Stimulated activated effector memory CD8-positive, alpha-beta T cell treated with anti-CD3 and anti-CD28 coated beads, Interleukin-12 subunit alpha, Interleukin-12 subunit beta, amount 100 ng/mL, for 72 hours (primary cell): ENCODE data around the gene RASA3.
"Not testable (repeated sequence)": the region's sequence is repeated elsewhere in the genome, so short reads cannot be mapped to it uniquely, and the experiment has no call there.

Source experiments
- ATAC-seq: fragments of 150-1000 bp; cut with Tn5 transposase; 2 replicates; pipeline ENCODE4 v1.10.0; 2021
- DNase-seq, 2 donors: peaks; one replicate each; pipeline ENCODE4 v3.0.0; 2021 to 2022; ENCODE audit warnings: low spot score in 2 of 2
- H3K27ac Mint-ChIP-seq: one replicate; pipeline ENCODE4 v1.8.0; 2022; ENCODE audit warnings: mild to moderate bottlenecking, mixed read lengths
- H3K36me3 Mint-ChIP-seq: one replicate; pipeline ENCODE4 v1.8.0; 2022; ENCODE audit warnings: mild to moderate bottlenecking, mixed read lengths
- H3K4me1 Mint-ChIP-seq: one replicate; pipeline ENCODE4 v1.8.0; 2022; ENCODE audit warnings: mixed read lengths
- H3K4me3 Mint-ChIP-seq: one replicate; pipeline ENCODE4 v1.8.0; 2022; ENCODE audit warnings: mild to moderate bottlenecking, mixed read lengths
- H3K9me3 Mint-ChIP-seq: one replicate; pipeline ENCODE4 v1.8.0; 2022; ENCODE audit warnings: mixed read lengths

The RASA3 gene, protein sequence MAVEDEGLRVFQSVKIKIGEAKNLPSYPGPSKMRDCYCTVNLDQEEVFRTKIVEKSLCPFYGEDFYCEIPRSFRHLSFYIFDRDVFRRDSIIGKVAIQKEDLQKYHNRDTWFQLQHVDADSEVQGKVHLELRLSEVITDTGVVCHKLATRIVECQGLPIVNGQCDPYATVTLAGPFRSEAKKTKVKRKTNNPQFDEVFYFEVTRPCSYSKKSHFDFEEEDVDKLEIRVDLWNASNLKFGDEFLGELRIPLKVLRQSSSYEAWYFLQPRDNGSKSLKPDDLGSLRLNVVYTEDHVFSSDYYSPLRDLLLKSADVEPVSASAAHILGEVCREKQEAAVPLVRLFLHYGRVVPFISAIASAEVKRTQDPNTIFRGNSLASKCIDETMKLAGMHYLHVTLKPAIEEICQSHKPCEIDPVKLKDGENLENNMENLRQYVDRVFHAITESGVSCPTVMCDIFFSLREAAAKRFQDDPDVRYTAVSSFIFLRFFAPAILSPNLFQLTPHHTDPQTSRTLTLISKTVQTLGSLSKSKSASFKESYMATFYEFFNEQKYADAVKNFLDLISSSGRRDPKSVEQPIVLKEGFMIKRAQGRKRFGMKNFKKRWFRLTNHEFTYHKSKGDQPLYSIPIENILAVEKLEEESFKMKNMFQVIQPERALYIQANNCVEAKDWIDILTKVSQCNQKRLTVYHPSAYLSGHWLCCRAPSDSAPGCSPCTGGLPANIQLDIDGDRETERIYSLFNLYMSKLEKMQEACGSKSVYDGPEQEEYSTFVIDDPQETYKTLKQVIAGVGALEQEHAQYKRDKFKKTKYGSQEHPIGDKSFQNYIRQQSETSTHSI

DNA sequence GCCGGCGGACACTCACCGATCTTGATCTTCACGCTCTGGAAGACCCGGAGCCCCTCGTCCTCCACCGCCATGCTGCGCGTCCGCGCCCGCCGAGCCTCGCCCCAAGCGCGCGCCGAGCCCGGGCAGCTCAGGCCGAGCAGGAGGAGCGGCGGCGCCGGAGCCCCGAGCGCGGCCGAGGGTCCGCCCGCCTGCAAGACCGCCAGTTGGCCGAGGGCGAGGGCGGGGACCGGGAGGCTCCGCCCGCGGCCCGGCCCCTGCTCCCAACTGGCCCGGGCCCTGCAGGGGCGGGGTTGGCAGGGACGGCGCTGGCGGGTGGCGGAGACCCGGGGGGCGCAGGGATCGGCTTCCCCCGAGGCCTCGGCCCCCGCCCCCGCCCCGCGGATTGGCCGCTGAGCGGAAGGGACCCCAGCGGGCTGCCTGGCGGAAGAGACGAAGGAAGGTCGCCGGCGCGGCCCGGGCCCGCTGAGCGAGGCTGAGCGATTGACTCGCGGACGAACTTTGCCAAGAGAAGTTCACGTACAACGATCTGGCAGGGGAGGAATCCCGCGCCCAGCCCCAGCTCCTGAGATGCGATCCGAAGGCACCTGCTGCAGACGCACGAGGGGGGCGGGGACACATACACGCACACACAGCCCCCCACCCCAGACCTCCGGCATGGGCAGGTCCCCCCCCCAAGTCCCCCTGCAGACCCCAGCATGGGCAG is at the start of gene RASA3:
RASA3 (minus strand) TSS at position 205 of the 703 bp plus-strand sequence; CDS start at position 71, 134 bp downstream.
- ATAC-seq (peak; percentile 70), DNase-seq (peak; percentile 61 to 80)
- Mint-ChIP-seq H3K4me1 (peaks cover 45% of the 10 kb centered on the region), H3K27ac (peak within 1 kb of the TSS; percentile 93), H3K36me3 (peaks cover 32% of the 10 kb centered on the region), H3K4me3 (peak within 1 kb of the TSS; percentile 99), H3K9me3 (no peaks in the 10 kb centered on the region)

DNA sequence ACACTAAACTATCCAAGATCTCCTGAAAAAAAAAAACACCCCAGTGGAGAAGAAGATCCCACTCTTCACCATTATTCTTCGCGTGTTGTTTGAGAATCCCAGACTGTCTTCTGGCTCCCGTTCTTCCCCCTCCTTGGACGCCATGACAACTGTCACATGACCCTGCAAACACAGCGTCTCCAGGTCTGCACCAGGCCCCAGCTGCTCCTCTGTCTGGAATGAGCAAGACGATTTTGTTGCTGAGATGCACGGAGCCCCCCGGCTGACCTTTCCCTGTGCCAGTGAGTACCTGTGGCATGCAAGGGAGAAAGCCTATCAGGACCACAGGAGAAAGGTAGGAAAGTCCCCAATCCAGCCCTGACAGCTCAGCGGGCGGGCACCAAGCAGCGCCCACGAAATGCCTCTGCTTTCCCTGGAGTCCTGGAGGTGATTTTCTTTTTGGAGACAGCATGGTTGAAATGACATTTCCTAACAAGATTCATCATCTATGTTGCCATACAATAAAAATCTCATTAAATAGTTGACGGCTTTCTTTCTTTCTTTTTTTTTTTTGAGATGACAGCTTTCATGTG is 46.8 kb upstream of the RASA3 start, which contains the start of gene CFAP97D2:
CFAP97D2 (plus strand) TSS at position 171 of the 572 bp plus-strand sequence; CDS start at position 245, 74 bp downstream.
- Mint-ChIP-seq H3K4me3 (no peak within 1 kb of the TSS), H3K9me3 (no peaks in the 10 kb centered on the region), H3K27ac (peak within 1 kb of the TSS; percentile 71), H3K36me3 (no peaks in the 10 kb centered on the region), H3K4me1 (peaks cover 50% of the 10 kb centered on the region)
- DNase-seq (peak in 1 of 2 donors; percentile 12), ATAC-seq (no peak)

DNA sequence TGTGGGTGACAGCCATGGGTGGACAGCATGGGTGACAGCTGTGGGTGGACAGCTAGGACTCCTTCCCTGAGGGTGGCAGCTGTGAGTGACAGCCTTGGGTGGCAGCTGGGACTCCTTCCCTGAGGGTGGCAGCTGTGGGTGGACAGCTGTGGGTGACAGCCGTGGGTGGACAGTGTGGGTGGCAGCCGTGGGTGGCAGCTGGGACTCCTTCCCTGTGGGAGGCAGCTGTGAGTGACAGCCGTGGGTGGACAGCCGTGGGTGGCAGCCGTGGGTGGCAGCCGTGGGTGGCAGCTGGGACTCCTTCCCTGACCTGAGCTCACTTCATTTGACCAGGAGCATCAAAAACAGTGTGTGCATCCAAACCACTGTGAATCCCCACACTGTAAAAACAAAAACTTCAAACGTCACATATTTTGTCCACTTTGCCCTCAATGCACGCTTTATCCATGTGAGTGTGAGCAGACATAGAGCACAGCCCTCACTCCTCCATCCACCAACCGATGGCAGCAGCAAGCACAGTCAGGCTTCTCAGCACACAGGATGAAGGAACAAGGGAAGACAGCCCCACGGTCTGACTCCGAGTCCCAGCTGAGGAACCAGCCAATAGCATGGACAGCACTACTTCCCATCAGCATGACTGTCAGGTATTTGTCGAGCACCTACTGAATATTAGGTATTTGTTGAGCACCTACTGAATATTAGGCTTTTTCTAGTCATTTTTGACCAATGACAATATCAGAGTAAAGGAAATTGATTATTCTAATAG is 45.0 kb upstream of the RASA3 start:
- DNase-seq (no peak), ATAC-seq (no peak)
- H3K4me1 Mint-ChIP-seq: peaks cover 56% of the 10 kb centered on the region
- no peak overlapping the region for H3K27ac Mint-ChIP-seq
- H3K9me3 Mint-ChIP-seq: no peaks in the 10 kb centered on the region
- no peaks in the 10 kb centered on the region for H3K36me3 Mint-ChIP-seq
- H3K4me3 Mint-ChIP-seq: no peak overlapping the region

DNA sequence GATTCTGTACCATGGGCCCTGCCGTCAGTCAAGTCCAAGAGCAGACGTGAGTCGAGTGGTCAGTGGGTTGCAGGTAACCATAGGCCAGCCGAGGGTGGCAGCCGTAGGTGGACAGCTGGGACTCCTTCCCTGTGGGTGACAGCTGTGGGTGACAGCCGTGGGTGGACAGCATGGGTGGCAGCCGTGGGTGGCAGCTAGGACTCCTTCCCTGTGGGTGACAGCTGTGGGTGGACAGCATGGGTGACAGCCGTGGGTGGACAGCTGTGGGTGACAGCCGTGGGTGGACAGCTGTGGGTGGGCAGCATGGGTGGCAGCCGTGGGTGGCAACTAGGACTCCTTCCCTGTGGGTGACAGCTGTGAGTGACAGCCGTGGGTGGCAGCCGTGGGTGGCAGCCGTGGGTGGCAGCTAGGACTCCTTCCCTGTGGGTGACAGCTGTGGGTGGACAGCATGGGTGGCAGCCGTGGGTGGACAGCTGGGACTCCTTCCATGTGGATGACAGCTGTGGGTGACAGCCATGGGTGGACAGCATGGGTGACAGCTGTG is 44.0 kb upstream of the RASA3 start:
- not testable (repeated sequence) for H3K4me3 Mint-ChIP-seq, ATAC-seq, H3K9me3 Mint-ChIP-seq, H3K27ac Mint-ChIP-seq, DNase-seq, H3K36me3 Mint-ChIP-seq
- H3K4me1 Mint-ChIP-seq: peaks cover 52% of the 10 kb centered on the region

DNA sequence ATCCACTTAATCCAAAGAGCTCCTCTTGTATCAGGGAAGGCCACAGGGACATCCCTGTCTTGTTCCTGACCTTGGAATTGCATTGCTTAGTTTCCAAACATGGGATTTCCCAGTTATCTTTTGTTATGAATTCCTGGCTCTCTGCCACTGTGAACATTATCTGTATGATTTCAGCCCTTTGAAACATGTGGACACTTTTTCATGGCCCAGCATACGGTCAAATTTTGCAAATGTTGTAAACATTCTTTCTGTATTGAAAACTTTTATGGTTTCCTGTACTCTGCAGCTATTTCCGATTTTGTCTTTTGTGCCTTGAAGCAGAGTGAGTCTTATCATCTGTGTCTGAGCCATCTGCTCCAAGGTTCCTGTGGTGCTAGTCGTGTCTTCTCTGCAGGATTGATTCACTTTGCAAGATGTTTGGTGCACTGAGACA is 42.1 kb upstream of the RASA3 start:
- DNase-seq (no peak), ATAC-seq (peak; percentile 11)
- no peaks in the 10 kb centered on the region for H3K36me3 Mint-ChIP-seq
- H3K27ac Mint-ChIP-seq: peak overlapping the region; percentile 63
- peaks cover 37% of the 10 kb centered on the region for H3K4me1 Mint-ChIP-seq
- H3K9me3 Mint-ChIP-seq: no peaks in the 10 kb centered on the region
- H3K4me3 Mint-ChIP-seq: no peak overlapping the region

DNA sequence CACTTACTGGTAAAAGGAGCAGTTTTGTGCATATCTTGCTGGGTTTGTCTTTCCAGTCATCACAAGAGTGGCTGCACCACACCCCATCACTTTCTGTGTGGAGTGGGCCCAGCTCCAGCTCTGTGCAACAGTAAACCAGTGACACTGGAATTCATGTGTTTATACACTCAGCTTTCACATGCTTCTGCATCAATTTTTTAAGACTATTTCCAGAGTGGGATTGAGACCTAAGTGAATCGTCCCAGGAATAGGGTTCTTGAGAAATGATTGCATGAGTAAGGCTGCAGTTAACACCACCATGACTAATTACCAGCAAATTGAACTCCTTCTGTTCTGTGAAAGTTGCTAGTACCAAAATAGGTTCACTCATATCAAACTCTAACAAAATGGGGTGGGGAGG is 41.3 kb upstream of the RASA3 start:
- no peaks in the 10 kb centered on the region for H3K9me3 Mint-ChIP-seq
- no peak overlapping the region for H3K4me3 Mint-ChIP-seq
- H3K36me3 Mint-ChIP-seq: no peaks in the 10 kb centered on the region
- ATAC-seq (peak; percentile 67), DNase-seq (peak in 1 of 2 donors; percentile 38)
- peaks cover 32% of the 10 kb centered on the region for H3K4me1 Mint-ChIP-seq
- H3K27ac Mint-ChIP-seq: peak overlapping the region; percentile 63

DNA sequence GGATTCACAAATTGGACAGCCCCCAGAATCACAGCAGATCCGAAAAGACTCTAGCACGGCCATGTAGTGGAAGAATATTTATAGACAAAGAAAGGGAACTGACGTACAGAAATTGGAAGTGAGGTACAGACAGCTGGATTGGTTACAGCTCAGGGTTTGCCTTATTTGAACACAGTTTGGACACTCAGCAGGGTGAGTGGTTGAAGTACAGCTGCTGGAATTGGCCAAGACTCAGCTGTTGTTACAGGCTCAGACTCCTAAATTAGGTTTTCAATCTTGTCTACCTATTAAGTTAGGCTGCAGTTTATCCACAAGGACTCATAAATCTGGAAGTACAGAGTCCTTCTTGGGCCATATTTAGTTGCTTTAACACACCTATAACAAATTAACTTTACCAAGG is 40.8 kb upstream of the RASA3 start:
- ATAC-seq: no peak
- H3K36me3 Mint-ChIP-seq: no peaks in the 10 kb centered on the region
- DNase-seq: peak in 1 of 2 donors; percentile 6
- H3K4me3 Mint-ChIP-seq: no peak overlapping the region
- peak overlapping the region; percentile 63 for H3K27ac Mint-ChIP-seq
- H3K9me3 Mint-ChIP-seq: no peaks in the 10 kb centered on the region
- peaks cover 27% of the 10 kb centered on the region for H3K4me1 Mint-ChIP-seq

DNA sequence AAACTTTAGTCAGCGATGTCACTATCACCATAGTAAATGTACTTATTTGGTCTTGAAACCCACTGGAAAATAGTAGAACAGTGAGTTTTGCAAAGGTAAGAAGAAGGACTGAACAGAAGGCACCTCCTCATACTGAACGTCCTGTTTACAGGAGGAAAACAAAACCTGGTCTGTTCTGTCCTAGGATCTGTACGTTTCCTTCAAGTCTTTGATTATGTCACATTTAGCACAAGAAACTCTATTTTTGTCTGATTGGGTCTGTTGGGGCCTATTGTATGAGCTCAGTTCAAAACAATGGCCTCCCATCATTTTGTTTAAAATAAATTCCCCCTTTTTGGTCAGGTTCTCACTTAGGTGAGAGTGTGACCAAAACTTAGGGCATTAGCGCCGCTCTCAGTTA is 35.5 kb upstream of the RASA3 start:
- H3K27ac Mint-ChIP-seq: no peak overlapping the region
- no peak overlapping the region for H3K4me3 Mint-ChIP-seq
- peaks cover 9% of the 10 kb centered on the region for H3K4me1 Mint-ChIP-seq
- ATAC-seq (no peak), DNase-seq (no peak)
- no peaks in the 10 kb centered on the region for H3K9me3 Mint-ChIP-seq
- H3K36me3 Mint-ChIP-seq: no peaks in the 10 kb centered on the region

DNA sequence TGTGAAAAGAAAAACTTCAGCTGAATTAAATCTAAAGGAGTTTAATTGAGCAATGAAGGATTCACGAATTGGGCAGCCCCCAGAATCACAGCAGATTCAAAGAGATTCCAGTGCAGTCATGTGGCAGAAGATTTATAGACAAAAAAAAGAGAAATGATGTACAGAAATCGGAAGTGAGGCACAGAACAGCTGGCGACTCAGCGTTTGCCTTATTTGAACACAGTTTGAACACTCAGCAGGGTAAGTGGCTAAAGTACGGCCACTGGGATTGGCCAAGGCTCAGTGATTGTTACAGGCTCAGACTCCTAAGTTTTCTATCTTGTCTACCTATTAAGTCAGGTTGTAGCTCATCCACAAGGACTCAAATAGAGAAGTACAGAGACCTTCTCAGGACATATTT is 35.0 kb upstream of the RASA3 start:
- ATAC-seq (no peak), DNase-seq (no peak)
- Mint-ChIP-seq H3K4me1 (peaks cover 13% of the 10 kb centered on the region), H3K9me3 (no peaks in the 10 kb centered on the region), H3K36me3 (no peaks in the 10 kb centered on the region), H3K27ac (no peak overlapping the region), H3K4me3 (no peak overlapping the region)

DNA sequence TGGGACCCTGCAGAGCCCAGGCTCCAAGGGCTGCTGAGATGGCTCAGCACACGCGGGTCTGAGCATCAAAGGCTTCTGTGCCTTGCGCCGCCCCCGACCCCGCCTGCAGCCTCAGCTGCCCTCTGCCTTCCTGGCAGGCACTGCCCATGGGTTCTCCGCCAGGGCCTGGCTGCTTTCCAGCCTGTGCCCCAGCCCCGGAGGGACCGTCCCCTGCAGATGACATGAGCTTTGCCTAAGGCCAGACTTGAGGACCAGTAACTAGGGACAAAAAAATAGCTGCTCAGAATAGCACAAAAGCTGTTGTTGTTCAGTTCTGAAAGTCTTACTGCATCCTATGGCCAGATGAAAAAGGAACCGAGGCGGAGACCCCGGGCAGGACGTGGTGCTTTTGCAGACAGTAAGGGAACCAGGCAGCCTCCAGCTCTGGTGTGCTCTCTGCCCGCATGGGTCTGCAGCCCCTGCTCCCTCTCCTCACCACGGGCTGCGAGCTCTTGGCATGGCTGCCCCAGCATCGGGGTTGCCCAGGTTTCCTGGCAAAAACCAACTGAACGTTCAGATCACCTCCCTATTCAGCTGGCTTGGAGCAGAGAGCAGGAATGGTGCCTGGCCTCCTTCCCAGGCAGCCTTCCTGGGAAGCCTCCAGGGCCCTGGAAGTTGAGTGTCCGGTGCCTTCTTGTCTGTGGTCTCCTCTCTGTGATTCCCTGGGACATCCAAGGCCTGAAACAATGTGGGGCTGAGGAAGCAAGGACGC is 34.1 kb upstream of the RASA3 start:
- Mint-ChIP-seq H3K27ac (peak overlapping the region; percentile 23), H3K4me3 (no peak overlapping the region), H3K4me1 (peaks cover 22% of the 10 kb centered on the region), H3K36me3 (no peaks in the 10 kb centered on the region), H3K9me3 (no peaks in the 10 kb centered on the region)
- no peak for DNase-seq
- no peak for ATAC-seq

DNA sequence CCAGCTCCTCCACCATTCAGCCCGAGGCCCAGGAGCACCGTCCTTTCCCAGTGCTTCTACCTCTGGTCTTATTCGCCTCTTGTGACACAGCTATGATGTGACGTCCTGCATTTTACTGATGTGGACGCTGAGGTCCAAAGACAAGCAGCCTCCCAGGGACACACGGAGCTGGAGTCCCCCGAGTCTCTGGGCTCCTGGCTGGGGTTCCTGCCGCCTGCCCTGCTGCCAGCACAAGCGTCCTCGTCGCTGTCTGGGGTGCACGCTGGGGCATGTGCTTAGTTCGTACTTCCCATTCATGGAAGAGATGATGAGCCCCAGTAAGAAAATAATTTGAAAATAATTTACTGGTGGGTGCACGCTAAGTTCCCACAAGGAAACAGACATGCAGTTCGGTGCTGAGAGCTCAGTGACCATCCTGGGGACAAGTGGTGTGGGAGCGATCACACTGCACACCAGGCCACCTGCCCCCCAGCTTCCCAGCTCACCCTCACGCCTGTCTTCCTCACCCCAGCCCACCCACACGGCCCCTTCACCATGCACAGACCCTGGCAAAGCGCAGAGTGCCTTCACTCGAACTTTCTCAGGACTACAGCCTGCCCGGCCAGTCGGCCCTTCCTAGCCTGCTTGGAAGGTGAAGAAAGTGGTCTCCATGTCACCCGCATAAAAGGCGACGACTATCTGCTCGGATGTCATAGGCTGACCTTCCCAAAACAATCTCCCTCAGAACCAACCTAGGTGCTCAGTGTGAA is 32.4 kb upstream of the RASA3 start:
- H3K36me3 Mint-ChIP-seq: no peaks in the 10 kb centered on the region
- DNase-seq (no peak), ATAC-seq (no peak)
- no peaks in the 10 kb centered on the region for H3K9me3 Mint-ChIP-seq
- H3K4me1 Mint-ChIP-seq: peaks cover 39% of the 10 kb centered on the region
- no peak overlapping the region for H3K4me3 Mint-ChIP-seq
- H3K27ac Mint-ChIP-seq: peak overlapping the region; percentile 20

DNA sequence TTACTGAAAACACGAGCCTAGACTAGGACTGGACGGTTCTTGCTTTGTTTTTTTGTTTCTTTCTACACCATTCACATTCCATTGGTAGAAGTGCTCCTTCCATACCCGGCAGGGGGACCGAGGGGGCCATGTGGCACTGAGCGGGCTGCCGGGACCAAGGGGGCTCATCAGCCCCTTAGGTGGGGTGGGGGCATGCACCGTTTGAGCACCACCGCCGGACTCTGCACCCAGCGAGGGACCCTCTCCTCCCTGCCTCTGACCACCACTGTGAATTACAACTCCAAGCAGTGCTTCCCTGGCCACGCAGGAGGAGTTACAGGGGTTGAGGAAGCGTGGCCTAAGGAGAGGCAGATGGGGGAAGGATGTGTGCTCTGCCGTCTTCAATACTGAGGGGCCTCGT is 31.6 kb upstream of the RASA3 start:
- Mint-ChIP-seq H3K27ac (peak overlapping the region; percentile 20), H3K36me3 (no peaks in the 10 kb centered on the region), H3K4me3 (no peak overlapping the region), H3K9me3 (no peaks in the 10 kb centered on the region), H3K4me1 (peaks cover 47% of the 10 kb centered on the region)
- no peak for ATAC-seq
- DNase-seq: no peak

DNA sequence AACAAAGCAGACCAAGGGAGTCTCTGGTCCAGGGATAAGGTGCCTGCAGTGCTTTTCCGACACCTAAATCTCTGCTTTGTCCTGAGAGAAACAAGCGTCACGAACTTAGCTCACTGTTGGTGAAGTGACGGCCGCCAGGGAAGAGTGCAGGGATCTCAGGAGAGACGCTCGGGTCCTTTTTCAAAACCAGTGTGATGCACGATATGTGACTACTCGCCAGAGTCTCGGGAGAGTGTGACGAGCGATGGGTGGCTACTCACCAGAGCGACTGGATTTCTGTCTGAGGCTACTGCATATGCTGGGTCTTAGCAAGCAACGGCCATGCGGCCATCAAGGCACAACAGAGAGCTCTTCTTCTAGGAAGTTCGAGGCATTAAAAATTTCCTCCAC is 30.1 kb upstream of the RASA3 start:
- peaks cover 58% of the 10 kb centered on the region for H3K4me1 Mint-ChIP-seq
- no peak for ATAC-seq
- no peaks in the 10 kb centered on the region for H3K36me3 Mint-ChIP-seq
- H3K27ac Mint-ChIP-seq: peak overlapping the region; percentile 72
- no peak for DNase-seq
- H3K4me3 Mint-ChIP-seq: peak overlapping the region; percentile 62
- no peaks in the 10 kb centered on the region for H3K9me3 Mint-ChIP-seq
